Pericardium fibroblast (primary cell): ENCODE data around the gene ALDH1A2. TPM values are rescaled to one million over a fixed set of nuclear protein-coding genes. Genes with fewer than 3 reads are reported as not detected.

Experiments
- total RNA-seq: library from RNA; depleted of rRNA; stranded (reverse); fragments of >200 nt; gene quantifications from 2 replicates; pipeline ENCODE4 v1.2.3, GENCODE V29; 2015

Gene ALDH1A2
- total RNA-seq: 5.4 and 42.6 TPM in 2 replicates

GRCh38 chr15:58065445-58066041, at the start of gene ALDH1A2:
ALDH1A2 (minus strand) TSS chr15:58065711; CDS start chr15:58065650, 61 bp downstream.

Other genes with a start within 250 kb of the ALDH1A2 start
- under 0.01 TPM in 1 of 2 replicates, not detected in the other for gene AQP9, start 72.7 kb upstream of the ALDH1A2 start, total RNA-seq